Measurements from ENCODE around the gene ZNF267.
"Not testable (repeated sequence)": the region's sequence is repeated elsewhere in the genome, so short reads cannot be mapped to it uniquely, and the experiment has no call there.

ZNF267 gene

GRCh38 chr16:31916056-31916488 is 42.5 kb downstream of the ZNF267 start:
- TF ChIP-seq PPARA (CRISPR knock-in tag; IDR thresholded peaks at IDR 0.05; ENCODE audit: borderline replicate concordance) = no peak
- no peak for TF ChIP-seq ESRRG (CRISPR knock-in tag; IDR thresholded peaks at IDR 0.05)
- TF ChIP-seq, protein P1, sequence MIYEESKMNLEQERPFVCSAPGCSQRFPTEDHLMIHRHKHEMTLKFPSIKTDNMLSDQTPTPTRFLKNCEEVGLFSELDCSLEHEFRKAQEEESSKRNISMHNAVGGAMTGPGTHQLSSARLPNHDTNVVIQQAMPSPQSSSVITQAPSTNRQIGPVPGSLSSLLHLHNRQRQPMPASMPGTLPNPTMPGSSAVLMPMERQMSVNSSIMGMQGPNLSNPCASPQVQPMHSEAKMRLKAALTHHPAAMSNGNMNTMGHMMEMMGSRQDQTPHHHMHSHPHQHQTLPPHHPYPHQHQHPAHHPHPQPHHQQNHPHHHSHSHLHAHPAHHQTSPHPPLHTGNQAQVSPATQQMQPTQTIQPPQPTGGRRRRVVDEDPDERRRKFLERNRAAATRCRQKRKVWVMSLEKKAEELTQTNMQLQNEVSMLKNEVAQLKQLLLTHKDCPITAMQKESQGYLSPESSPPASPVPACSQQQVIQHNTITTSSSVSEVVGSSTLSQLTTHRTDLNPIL (CRISPR knock-in tag; IDR thresholded peaks at IDR 0.05; ENCODE audit: low read depth) = no peak
- no peak for TF ChIP-seq ZFP30 (CRISPR knock-in tag; IDR thresholded peaks at IDR 0.05)
- no peak for TF ChIP-seq TSHZ2 (CRISPR knock-in tag; IDR thresholded peaks at IDR 0.05)
- TF ChIP-seq CSRNP3 (CRISPR knock-in tag; IDR thresholded peaks at IDR 0.05) = no peak
- TF ChIP-seq BACH2 (CRISPR knock-in tag; IDR thresholded peaks at IDR 0.05; ENCODE audit: borderline replicate concordance) = no peak
- TF ChIP-seq ZC3H10 (CRISPR knock-in tag; IDR thresholded peaks at IDR 0.05) = no peak
- no peak for TF ChIP-seq ZNF8 (CRISPR knock-in tag; IDR thresholded peaks at IDR 0.05)
- TF ChIP-seq SNAI2 (CRISPR knock-in tag; IDR thresholded peaks at IDR 0.05) = no peak
- no peak for TF ChIP-seq ISL1 (CRISPR knock-in tag; IDR thresholded peaks at IDR 0.05)
- ATAC-seq = no peak

DNA sequence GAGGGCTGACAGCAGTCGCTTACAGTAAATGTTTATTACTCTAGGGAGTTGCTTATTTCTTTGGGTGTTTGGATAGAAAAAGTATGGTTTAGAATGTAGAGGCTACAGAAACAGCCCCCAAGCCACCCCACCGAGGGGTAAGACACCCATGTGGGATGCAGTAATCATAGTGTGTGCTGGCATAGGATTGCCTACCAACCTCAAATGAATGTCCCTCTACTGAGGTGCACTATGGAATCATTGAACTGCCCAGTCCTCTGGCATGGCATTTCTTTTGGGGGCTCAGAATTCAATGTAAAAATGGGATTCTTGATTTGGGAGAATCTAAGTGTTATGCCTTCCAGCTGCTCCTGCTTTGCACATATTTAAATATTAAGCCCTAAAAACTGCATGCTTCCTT is 46.8 kb downstream of the ZNF267 start:
- no peak for ATAC-seq
- TF ChIP-seq SNAI2 (CRISPR knock-in tag; IDR thresholded peaks at IDR 0.05) (no peak), RARB (CRISPR knock-in tag; IDR thresholded peaks at IDR 0.05) (no peak), CSDC2 (CRISPR knock-in tag; IDR thresholded peaks at IDR 0.05) (no peak), ISL1 (CRISPR knock-in tag; IDR thresholded peaks at IDR 0.05) (no peak), CSRNP3 (CRISPR knock-in tag; IDR thresholded peaks at IDR 0.05) (no peak), ZFP30 (CRISPR knock-in tag; IDR thresholded peaks at IDR 0.05) (no peak), TOX (CRISPR knock-in tag; IDR thresholded peaks at IDR 0.05; ENCODE audit: borderline replicate concordance) (no peak), GLIS3 (CRISPR knock-in tag; IDR thresholded peaks at IDR 0.05) (no peak), TSHZ2 (CRISPR knock-in tag; IDR thresholded peaks at IDR 0.05) (no peak), ARNTL (CRISPR knock-in tag; IDR thresholded peaks at IDR 0.05; ENCODE audit: borderline replicate concordance, low read depth) (no peak), PPARA (CRISPR knock-in tag; IDR thresholded peaks at IDR 0.05; ENCODE audit: borderline replicate concordance) (no peak), ZNF70 (CRISPR knock-in tag; IDR thresholded peaks at IDR 0.05) (no peak), OSR1 (CRISPR knock-in tag; IDR thresholded peaks at IDR 0.05) (no peak)
- TF ChIP-seq, protein P2, sequence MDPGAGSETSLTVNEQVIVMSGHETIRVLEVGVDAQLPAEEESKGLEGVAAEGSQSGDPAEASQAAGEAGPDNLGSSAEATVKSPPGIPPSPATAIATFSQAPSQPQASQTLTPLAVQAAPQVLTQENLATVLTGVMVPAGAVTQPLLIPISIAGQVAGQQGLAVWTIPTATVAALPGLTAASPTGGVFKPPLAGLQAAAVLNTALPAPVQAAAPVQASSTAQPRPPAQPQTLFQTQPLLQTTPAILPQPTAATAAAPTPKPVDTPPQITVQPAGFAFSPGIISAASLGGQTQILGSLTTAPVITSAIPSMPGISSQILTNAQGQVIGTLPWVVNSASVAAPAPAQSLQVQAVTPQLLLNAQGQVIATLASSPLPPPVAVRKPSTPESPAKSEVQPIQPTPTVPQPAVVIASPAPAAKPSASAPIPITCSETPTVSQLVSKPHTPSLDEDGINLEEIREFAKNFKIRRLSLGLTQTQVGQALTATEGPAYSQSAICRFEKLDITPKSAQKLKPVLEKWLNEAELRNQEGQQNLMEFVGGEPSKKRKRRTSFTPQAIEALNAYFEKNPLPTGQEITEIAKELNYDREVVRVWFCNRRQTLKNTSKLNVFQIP (CRISPR knock-in tag; IDR thresholded peaks at IDR 0.05; ENCODE audit: borderline replicate concordance, low read depth) = no peak
- TF ChIP-seq, protein P1 (CRISPR knock-in tag; IDR thresholded peaks at IDR 0.05; ENCODE audit: low read depth) = no peak
- TF ChIP-seq, protein P3, sequence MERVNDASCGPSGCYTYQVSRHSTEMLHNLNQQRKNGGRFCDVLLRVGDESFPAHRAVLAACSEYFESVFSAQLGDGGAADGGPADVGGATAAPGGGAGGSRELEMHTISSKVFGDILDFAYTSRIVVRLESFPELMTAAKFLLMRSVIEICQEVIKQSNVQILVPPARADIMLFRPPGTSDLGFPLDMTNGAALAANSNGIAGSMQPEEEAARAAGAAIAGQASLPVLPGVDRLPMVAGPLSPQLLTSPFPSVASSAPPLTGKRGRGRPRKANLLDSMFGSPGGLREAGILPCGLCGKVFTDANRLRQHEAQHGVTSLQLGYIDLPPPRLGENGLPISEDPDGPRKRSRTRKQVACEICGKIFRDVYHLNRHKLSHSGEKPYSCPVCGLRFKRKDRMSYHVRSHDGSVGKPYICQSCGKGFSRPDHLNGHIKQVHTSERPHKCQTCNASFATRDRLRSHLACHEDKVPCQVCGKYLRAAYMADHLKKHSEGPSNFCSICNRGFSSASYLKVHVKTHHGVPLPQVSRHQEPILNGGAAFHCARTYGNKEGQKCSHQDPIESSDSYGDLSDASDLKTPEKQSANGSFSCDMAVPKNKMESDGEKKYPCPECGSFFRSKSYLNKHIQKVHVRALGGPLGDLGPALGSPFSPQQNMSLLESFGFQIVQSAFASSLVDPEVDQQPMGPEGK (CRISPR knock-in tag; IDR thresholded peaks at IDR 0.05; ENCODE audit: borderline replicate concordance) = no peak

GRCh38 chr16:31951806-31952205 is 78.2 kb downstream of the ZNF267 start:
- not testable (repeated sequence) for ATAC-seq

DNA sequence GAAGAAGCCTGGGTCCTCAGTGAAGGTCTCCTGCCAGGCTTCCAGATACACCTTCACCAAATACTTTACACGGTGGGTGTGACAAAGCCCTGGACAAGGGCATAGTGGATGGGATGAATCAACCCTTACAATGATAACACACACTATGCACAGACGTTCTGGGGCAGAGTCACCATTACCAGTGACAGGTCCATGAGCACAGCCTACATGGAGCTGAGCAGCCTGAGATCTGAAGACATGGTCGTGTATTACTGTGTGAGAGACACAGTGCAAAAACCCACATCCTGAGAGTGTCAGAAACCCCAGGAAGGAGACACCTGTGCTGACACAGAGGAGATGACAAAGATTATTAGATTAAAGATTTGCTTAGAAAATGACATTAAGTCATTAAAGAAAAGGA is 78.6 kb downstream of the ZNF267 start:
- not testable (repeated sequence) for ATAC-seq

DNA sequence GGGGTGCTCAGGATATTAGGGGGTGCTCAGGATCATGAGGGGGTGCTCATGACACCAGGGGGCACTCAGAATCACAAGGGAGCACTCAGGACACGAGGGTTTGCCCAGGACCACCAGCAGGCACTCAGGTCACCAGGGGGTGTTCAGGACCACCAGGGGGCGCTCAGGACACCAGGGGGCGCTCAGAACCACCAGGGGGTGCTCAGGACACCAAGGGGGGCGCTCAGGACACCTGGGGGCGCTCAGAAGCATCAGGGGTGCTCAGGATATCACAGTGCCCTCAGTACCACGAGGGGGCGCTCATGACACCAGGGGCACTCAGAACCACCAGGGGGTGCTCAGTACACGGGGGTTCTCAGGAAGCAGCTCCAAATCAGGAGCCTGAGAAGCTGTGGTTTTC is 82.6 kb downstream of the ZNF267 start:
- ATAC-seq = not testable (repeated sequence)
